Stimulated activated naive CD8-positive, alpha-beta T cell treated with anti-CD3 and anti-CD28 coated beads, Interleukin-15, Interleukin-2, amounts not matched to agents 100 ng/mL and 50 ng/mL, for 24 hours (primary cell): Measurements from ENCODE around the gene DNAJB6.
"Not testable (repeated sequence)": the region's sequence is repeated elsewhere in the genome, so short reads cannot be mapped to it uniquely, and the experiment has no call there.

Experiments used
- H3K27ac Mint-ChIP-seq: one replicate; pipeline ENCODE4 v1.8.0; 2021; ENCODE audit warnings: mild to moderate bottlenecking, mixed read lengths
- H3K27me3 Mint-ChIP-seq: one replicate; pipeline ENCODE4 v1.8.0; 2021; ENCODE audit warnings: mixed read lengths
- H3K36me3 Mint-ChIP-seq: one replicate; pipeline ENCODE4 v1.8.0; 2021; ENCODE audit warnings: low read depth, mixed read lengths
- H3K4me1 Mint-ChIP-seq: one replicate; pipeline ENCODE4 v1.8.0; 2021; ENCODE audit warnings: low read depth, mixed read lengths
- H3K4me3 Mint-ChIP-seq: one replicate; pipeline ENCODE4 v1.8.0; 2021; ENCODE audit warnings: mild to moderate bottlenecking, mixed read lengths
- H3K9me3 Mint-ChIP-seq: one replicate; pipeline ENCODE4 v1.8.0; 2021; ENCODE audit warnings: mixed read lengths

The DNAJB6 gene

DNA sequence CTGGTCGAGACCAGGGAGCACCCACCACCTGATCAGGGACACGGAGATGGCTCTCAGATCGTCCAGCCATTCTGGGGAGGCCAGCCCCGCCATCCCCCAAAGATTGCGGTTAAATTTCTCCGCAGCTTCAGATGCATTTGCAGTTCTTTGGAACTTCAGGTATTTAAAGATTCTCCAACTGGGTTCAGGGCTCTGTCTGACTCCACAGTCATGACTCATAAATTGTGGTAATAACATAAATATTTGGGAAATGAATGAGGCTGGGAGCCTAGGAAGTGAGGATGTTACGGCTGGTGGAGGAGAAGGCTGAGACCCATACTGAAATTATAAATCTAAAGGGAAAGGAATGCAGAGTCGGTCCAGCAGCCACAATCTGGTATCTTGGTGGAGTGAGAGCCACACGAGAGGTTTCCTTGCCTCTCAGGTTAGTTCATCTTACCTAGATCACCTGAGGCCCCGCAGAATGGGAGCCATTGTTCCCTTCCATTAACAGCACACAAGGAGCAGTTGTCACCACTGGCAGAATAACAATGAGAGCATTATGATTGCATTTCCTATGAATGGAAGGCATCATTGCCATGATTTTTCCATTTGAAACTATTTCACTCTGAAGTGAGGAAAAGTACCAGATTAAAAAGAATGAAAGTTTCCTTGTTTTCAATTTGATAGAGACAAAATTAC lies 26.7 kb upstream of the DNAJB6 start:
- Mint-ChIP-seq H3K27ac (no peak overlapping the region), H3K27me3 (no peaks in the 10 kb centered on the region)

GRCh38 chr7:157310676-157311185 lies 26.1 kb upstream of the DNAJB6 start:
- no peaks in the 10 kb centered on the region for H3K9me3 Mint-ChIP-seq
- no peak overlapping the region for H3K4me3 Mint-ChIP-seq
- H3K27ac Mint-ChIP-seq, result no peak overlapping the region
- H3K4me1 Mint-ChIP-seq, result peaks cover 23% of the 10 kb centered on the region
- no peaks in the 10 kb centered on the region for H3K27me3 Mint-ChIP-seq
- H3K36me3 Mint-ChIP-seq, result no peaks in the 10 kb centered on the region

More for the DNA sequence above, 26.7 kb upstream of the DNAJB6 start:
- no peaks in the 10 kb centered on the region for H3K9me3 Mint-ChIP-seq
- no peak overlapping the region for H3K4me3 Mint-ChIP-seq
- no peaks in the 10 kb centered on the region for H3K36me3 Mint-ChIP-seq
- peaks cover 23% of the 10 kb centered on the region for H3K4me1 Mint-ChIP-seq

- Mint-ChIP-seq H3K9me3 (no peaks in the 10 kb centered on the region), H3K4me3 (no peak overlapping the region), H3K36me3 (no peaks in the 10 kb centered on the region), H3K4me1 (peaks cover 10% of the 10 kb centered on the region), H3K27me3 (no peaks in the 10 kb centered on the region), H3K27ac (no peak overlapping the region)
Measured at GRCh38 chr7:157312941-157313340, 23.9 kb upstream of the DNAJB6 start.

GRCh38 chr7:157313645-157314044 lies 23.2 kb upstream of the DNAJB6 start:
- H3K4me3 Mint-ChIP-seq, result no peak overlapping the region
- H3K36me3 Mint-ChIP-seq, result no peaks in the 10 kb centered on the region
- H3K27ac Mint-ChIP-seq, result no peak overlapping the region
- no peaks in the 10 kb centered on the region for H3K9me3 Mint-ChIP-seq
- peaks cover 17% of the 10 kb centered on the region for H3K4me1 Mint-ChIP-seq
- no peaks in the 10 kb centered on the region for H3K27me3 Mint-ChIP-seq

GRCh38 chr7:157318015-157318706 lies 18.6 kb upstream of the DNAJB6 start:
- Mint-ChIP-seq H3K4me3 (no peak overlapping the region), H3K9me3 (no peaks in the 10 kb centered on the region)

GRCh38 chr7:157320608-157320980 lies 16.2 kb upstream of the DNAJB6 start:
- Mint-ChIP-seq H3K4me3 (no peak overlapping the region), H3K4me1 (peaks cover 11% of the 10 kb centered on the region), H3K9me3 (no peaks in the 10 kb centered on the region), H3K27me3 (peaks cover 3% of the 10 kb centered on the region), H3K36me3 (no peaks in the 10 kb centered on the region), H3K27ac (no peak overlapping the region)

More at GRCh38 chr7:157318015-157318706, 18.6 kb upstream of the DNAJB6 start:
- peaks cover 11% of the 10 kb centered on the region for H3K4me1 Mint-ChIP-seq
- H3K27me3 Mint-ChIP-seq, result no peaks in the 10 kb centered on the region
- H3K36me3 Mint-ChIP-seq, result no peaks in the 10 kb centered on the region
- peak overlapping the region; percentile 70 for H3K27ac Mint-ChIP-seq

DNA sequence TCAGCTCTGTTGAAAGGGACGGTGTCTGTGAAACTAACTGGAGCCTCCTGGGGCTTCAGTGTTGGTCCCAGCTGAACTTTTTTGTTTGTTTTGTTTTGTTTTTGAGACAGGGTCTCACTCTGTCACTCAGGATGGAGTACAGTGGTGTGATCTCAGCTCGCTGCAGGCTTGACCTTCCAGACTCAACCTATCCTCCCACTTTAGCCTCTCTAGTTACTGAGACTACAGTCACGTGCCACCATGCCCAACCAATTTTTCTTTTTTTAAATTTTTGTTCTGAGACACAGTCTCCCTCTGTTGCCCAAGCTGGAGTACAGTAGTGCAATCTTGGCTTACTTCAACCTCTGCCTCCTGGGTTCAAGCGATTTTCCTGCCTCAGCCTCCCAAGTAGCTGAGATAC lies 13.4 kb upstream of the DNAJB6 start:
- Mint-ChIP-seq H3K4me1 (peaks cover 6% of the 10 kb centered on the region), H3K4me3 (no peak overlapping the region), H3K27me3 (peaks cover 3% of the 10 kb centered on the region), H3K9me3 (no peaks in the 10 kb centered on the region), H3K27ac (no peak overlapping the region), H3K36me3 (no peaks in the 10 kb centered on the region)

GRCh38 chr7:157329447-157329846 lies 7.4 kb upstream of the DNAJB6 start:
- H3K27ac Mint-ChIP-seq, result no peak overlapping the region
- H3K4me3 Mint-ChIP-seq, result no peak overlapping the region
- H3K36me3 Mint-ChIP-seq, result no peaks in the 10 kb centered on the region
- H3K27me3 Mint-ChIP-seq, result peaks cover 3% of the 10 kb centered on the region
- H3K9me3 Mint-ChIP-seq, result no peaks in the 10 kb centered on the region
- H3K4me1 Mint-ChIP-seq, result no peaks in the 10 kb centered on the region

DNA sequence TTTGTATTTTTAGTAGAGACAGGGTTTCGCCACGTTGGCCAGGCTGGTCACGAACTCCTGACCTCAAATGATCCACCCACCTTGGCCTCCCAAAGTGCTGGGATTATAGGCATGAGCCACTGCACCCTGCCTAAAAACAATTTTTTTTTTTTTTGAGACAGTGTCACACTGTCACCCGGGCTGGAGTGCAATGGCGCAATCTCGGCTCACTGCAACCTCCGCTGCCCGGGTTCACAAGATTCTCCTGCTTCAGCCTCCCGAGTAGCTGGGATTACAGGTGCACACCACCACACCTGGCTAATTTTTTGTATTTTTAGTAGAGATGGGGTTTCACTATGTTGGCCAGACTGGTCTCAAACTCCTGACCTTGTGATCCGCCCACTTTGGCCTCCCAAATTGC lies 6.2 kb upstream of the DNAJB6 start:
- H3K27ac Mint-ChIP-seq, H3K9me3 Mint-ChIP-seq, H3K27me3 Mint-ChIP-seq, H3K4me3 Mint-ChIP-seq, H3K4me1 Mint-ChIP-seq, H3K36me3 Mint-ChIP-seq: not testable (repeated sequence)

DNA sequence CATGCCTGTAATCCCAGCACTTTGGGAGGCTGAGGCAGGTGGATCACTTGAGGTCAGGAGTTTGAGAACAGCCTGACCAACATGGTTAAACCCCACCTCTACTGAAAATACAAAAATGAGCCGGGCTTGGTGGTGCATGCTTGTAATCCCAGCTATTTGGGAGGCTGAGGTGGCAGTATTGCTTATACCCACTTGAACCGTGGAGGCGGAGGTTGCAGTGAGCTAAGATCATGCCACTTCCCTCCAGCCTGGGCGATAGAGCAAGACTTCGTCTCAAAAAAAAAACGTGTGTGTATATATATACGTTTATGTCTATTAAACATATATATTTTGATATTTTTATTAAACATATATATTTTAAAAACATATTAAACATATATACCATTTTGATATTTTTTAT lies 5.8 kb upstream of the DNAJB6 start:
- not testable (repeated sequence) for H3K27ac Mint-ChIP-seq, H3K36me3 Mint-ChIP-seq, H3K27me3 Mint-ChIP-seq, H3K4me3 Mint-ChIP-seq, H3K9me3 Mint-ChIP-seq
- peaks cover 13% of the 10 kb centered on the region for H3K4me1 Mint-ChIP-seq

- H3K9me3 Mint-ChIP-seq, result no peaks in the 10 kb centered on the region
Measured at GRCh38 chr7:157335236-157335635, 1.6 kb upstream of the DNAJB6 start.

GRCh38 chr7:157335991-157336382 lies 817 bp upstream of the DNAJB6 start:
- Mint-ChIP-seq H3K36me3 (peaks cover 23% of the 10 kb centered on the region), H3K4me1 (peaks cover 45% of the 10 kb centered on the region), H3K9me3 (no peaks in the 10 kb centered on the region), H3K27me3 (no peaks in the 10 kb centered on the region), H3K4me3 (peak overlapping the region; percentile 89), H3K27ac (peak overlapping the region; percentile 96)

More at GRCh38 chr7:157335236-157335635, 1.6 kb upstream of the DNAJB6 start:
- Mint-ChIP-seq H3K36me3 (peaks cover 19% of the 10 kb centered on the region), H3K27ac (peak overlapping the region; percentile 61), H3K4me3 (peak overlapping the region; percentile 89), H3K27me3 (no peaks in the 10 kb centered on the region), H3K4me1 (peaks cover 37% of the 10 kb centered on the region)

GRCh38 chr7:157337316-157338149 lies 729 bp downstream of the DNAJB6 start:
- H3K9me3 Mint-ChIP-seq, result no peaks in the 10 kb centered on the region
- H3K27me3 Mint-ChIP-seq, result no peaks in the 10 kb centered on the region
- peak overlapping the region; percentile 85 for H3K4me3 Mint-ChIP-seq
- peaks cover 25% of the 10 kb centered on the region for H3K36me3 Mint-ChIP-seq
- peak overlapping the region; percentile 88 for H3K27ac Mint-ChIP-seq
- H3K4me1 Mint-ChIP-seq, result peaks cover 56% of the 10 kb centered on the region

DNA sequence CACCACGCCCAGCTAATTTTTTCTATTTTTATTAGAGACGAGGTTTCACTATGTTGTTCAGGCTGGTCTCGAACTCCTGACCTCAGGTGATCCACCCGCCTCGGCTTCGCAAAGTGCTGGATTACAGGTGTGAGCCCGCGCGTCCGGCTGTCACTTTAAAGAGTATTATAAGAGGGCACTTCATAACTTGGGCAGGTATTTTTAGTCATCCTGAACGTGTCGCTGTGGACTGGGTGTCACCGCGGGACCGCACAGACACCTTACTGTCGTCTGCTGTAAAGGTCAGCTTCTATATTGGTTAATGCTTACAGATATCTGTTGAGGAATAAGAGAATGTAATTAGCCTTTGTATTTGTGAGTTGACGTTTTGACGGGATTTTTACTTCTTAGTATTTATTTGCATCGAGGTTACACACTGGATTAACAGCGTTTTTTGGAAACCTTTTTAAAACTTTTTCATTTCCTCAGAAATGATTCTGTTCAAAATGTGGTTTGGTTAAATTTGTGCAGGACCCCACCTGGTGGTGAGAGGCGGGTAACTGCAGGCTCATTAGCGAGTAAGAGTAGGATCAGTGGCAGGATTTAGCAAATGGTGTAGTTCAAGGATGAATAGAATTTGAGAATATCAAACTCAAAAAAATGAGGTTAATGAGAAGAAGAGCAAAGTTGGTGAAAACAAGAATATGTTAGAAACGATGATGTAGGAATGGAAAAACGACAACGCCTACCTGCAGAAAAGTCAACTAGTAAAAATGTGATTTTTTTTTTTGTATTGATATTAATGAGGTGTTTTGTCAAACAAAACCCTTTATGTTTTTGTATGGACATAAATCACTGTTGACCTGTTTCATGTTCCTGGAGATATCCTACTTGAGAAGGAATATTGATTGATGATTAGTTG lies 3.2 kb downstream of the DNAJB6 start:
- H3K27ac Mint-ChIP-seq, result peak overlapping the region; percentile 32
- no peaks in the 10 kb centered on the region for H3K9me3 Mint-ChIP-seq
- H3K4me1 Mint-ChIP-seq, result peaks cover 73% of the 10 kb centered on the region
- H3K27me3 Mint-ChIP-seq, result no peaks in the 10 kb centered on the region
- H3K4me3 Mint-ChIP-seq, result peak overlapping the region; percentile 85
- peaks cover 28% of the 10 kb centered on the region for H3K36me3 Mint-ChIP-seq
